K562 (cell line): ENCODE results near the gene SECISBP2. TPM values are rescaled to one million over a fixed set of nuclear protein-coding genes. Genes with fewer than 3 reads are reported as not detected.

ENCODE experiments used
- BRF1 ChIP-seq: IDR thresholded peaks from 3 replicates; pipeline ENCODE4 v1.6.1; 2011; ENCODE audit warnings: borderline replicate concordance, mild to moderate bottlenecking; ENCODE audit not compliant: insufficient read length; ENCODE audit errors: extremely low read depth
- CBFB ChIP-seq: sonication (generic); formaldehyde crosslinking; IDR thresholded peaks from 2 replicates; pipeline ENCODE4 v1.4.0; 2020; ENCODE audit warnings: mild to moderate bottlenecking, missing genetic modification reagents
- CHCHD3 ChIP-seq: fragments of 250-450 bp; sonication (Bioruptor Pico); IDR thresholded peaks from 2 replicates; pipeline ENCODE4 v2.1.2; 2022; ENCODE audit warnings: mild to moderate bottlenecking
- JUND ChIP-seq, 2 experiments: IDR thresholded peaks; 2 replicates in 1 of 2; 3 replicates in 1 of 2; pipeline ENCODE4 v1.6.1; 2011; ENCODE audit warnings: borderline replicate concordance in 2 of 2, low read depth in 2 of 2, low read length in 2 of 2, improper control_type of control experiment in 1 of 2, missing biosample characterization in 1 of 2, missing genetic modification characterization in 1 of 2, missing genetic modification reagents in 1 of 2
- KLF6 ChIP-seq: fragments of 250-450 bp; sonication (Bioruptor Pico); IDR thresholded peaks from 2 replicates; pipeline ENCODE4 v1.4.0; 2020; ENCODE audit warnings: mild to moderate bottlenecking, moderate library complexity, borderline replicate concordance
- MAFK ChIP-seq: IDR thresholded peaks from 2 replicates; pipeline ENCODE4 v1.6.1; 2011; ENCODE audit warnings: low read length, improper control_type of control experiment
- MCM2 ChIP-seq: fragments of 450-650 bp; IDR thresholded peaks from 2 replicates; pipeline ENCODE4 v1.6.1; 2017; ENCODE audit warnings: low read depth, mild to moderate bottlenecking
- NCOA1 ChIP-seq: fragments of 450-650 bp; IDR thresholded peaks from 2 replicates; pipeline ENCODE4 v1.6.1; 2016; ENCODE audit warnings: low read depth
- NCOR1 ChIP-seq: fragments of 450-650 bp; IDR thresholded peaks from 2 replicates; pipeline ENCODE4 v1.6.1; 2016; ENCODE audit warnings: mild to moderate bottlenecking, moderate library complexity
- NFXL1 ChIP-seq: fragments of 450-650 bp; formaldehyde crosslinking; IDR thresholded peaks from 2 replicates; pipeline ENCODE4 v1.4.0; 2021; ENCODE audit warnings: mild to moderate bottlenecking
- NONO ChIP-seq, 2 experiments: fragments of 200-400 bp in 1 of 2; fragments of 450-650 bp in 1 of 2; formaldehyde crosslinking in 1 of 2; IDR thresholded peaks; 2 replicates each; pipeline ENCODE4 v1.6.1; 2017; ENCODE audit warnings: low read depth in 2 of 2, mild to moderate bottlenecking in 2 of 2, moderate library complexity in 2 of 2, low read length in 1 of 2
- NR2C2 ChIP-seq, 2 experiments: fragments of 200-800 bp in 1 of 2; sonication (Bioruptor generic) in 1 of 2; sonication (generic) in 1 of 2; formaldehyde crosslinking in 1 of 2; IDR thresholded peaks; 2 replicates each; pipeline versions ENCODE4 v1.6.1 to v1.8.0; 2016 to 2022; ENCODE audit warnings: mild to moderate bottlenecking in 1 of 2, missing compliant biosample characterization in 1 of 2, missing genetic modification characterization in 1 of 2, missing genetic modification reagents in 1 of 2
- PHF20 ChIP-seq: fragments of 450-650 bp; IDR thresholded peaks from 2 replicates; pipeline ENCODE4 v1.6.1; 2018; ENCODE audit not compliant: partially characterized antibody
- RBFOX2 ChIP-seq: fragments of 200-400 bp; formaldehyde crosslinking; IDR thresholded peaks from 2 replicates; pipeline ENCODE4 v1.6.1; 2017; ENCODE audit warnings: low read depth, mild to moderate bottlenecking, low read length, moderate library complexity
- SMARCE1 ChIP-seq: fragments of 450-650 bp; IDR thresholded peaks from 2 replicates; pipeline ENCODE4 v1.7.1; 2016; ENCODE audit warnings: mild to moderate bottlenecking
- SREBF1 ChIP-seq: fragments of 150-350 bp; IDR thresholded peaks from 2 replicates; pipeline ENCODE4 v1.6.1; 2014; ENCODE audit warnings: antibody characterized with exemption, low read depth, low read length, borderline replicate concordance
- USF1 ChIP-seq: sonication (generic); formaldehyde crosslinking; IDR thresholded peaks from 2 replicates; pipeline ENCODE4 v1.9.0; 2022; ENCODE audit warnings: mild to moderate bottlenecking, missing genetic modification reagents
- ZC3H11A ChIP-seq: IDR thresholded peaks from 2 replicates; pipeline ENCODE4 v1.6.1; 2012; ENCODE audit warnings: low read depth, low read length, improper control_type of control experiment
- ZNF133 ChIP-seq: fragments of 250-450 bp; sonication (Bioruptor Pico); IDR thresholded peaks from 2 replicates; pipeline ENCODE4 v1.4.0; 2020; ENCODE audit warnings: mild to moderate bottlenecking
- polyA plus RNA-seq, 8 experiments: library from polyadenylated mRNA; depleted of rRNA in 4 of 8; stranded (reverse) in 5 of 8; unstranded in 3 of 8; fragments of >200 nt; fragmentation: Nextera tagmentation in 2 of 8; fragmentation: Illumina TruSeq in 1 of 8; extraction: Ambion mirVana in 2 of 8; extraction: Trizol in 1 of 8; gene quantifications; 2 replicates each; pipeline versions ENCODE4 v1.2.1 to v1.2.3, GENCODE V29; 2011 to 2014; ENCODE audit warnings: inconsistent platforms in 1 of 8, missing spikeins in 1 of 8
- total RNA-seq, 7 experiments: library from RNA; depleted of rRNA in 6 of 7; stranded (reverse); fragments of >200 nt in 6 of 7; fragmentation: Illumina TruSeq in 2 of 7; extraction: Trizol in 2 of 7; gene quantifications; 2 replicates each; pipeline versions ENCODE4 v1.2.1 to v1.2.3, GENCODE V29; 2011 to 2021; ENCODE audit warnings: low replicate concordance in 1 of 7
- TF ChIP-seq, protein P1 (sequence below), 2 experiments: fragments of 450-650 bp in 1 of 2; sonication (generic) in 1 of 2; formaldehyde crosslinking in 1 of 2; IDR thresholded peaks in 1 of 2; conservative IDR thresholded peaks in 1 of 2; 2 replicates each; pipeline versions ENCODE4 v1.6.1 to v1.8.1; 2016 to 2023; ENCODE audit warnings: mild to moderate bottlenecking in 2 of 2, moderate library complexity in 2 of 2, inconsistent platforms in 1 of 2, missing genetic modification reagents in 1 of 2
- TF ChIP-seq, protein P2 (sequence below): fragments of 250-450 bp; sonication (Bioruptor Pico); IDR thresholded peaks from 2 replicates; pipeline ENCODE4 v1.5.1; 2021; ENCODE audit warnings: mild to moderate bottlenecking
- TF ChIP-seq, protein P3 (sequence below): fragments of 250-450 bp; sonication (Bioruptor Pico); IDR thresholded peaks from 2 replicates; pipeline ENCODE4 v1.5.0; 2020; ENCODE audit warnings: mild to moderate bottlenecking, borderline replicate concordance

The SECISBP2 gene
- total and polyA plus RNA-seq, 9 of the 15 experiments (the other 6 are each of a cell fraction or from before 2014, with no cell fraction given), result 3.2 to 41.6 (median 26.1) TPM

DNA sequence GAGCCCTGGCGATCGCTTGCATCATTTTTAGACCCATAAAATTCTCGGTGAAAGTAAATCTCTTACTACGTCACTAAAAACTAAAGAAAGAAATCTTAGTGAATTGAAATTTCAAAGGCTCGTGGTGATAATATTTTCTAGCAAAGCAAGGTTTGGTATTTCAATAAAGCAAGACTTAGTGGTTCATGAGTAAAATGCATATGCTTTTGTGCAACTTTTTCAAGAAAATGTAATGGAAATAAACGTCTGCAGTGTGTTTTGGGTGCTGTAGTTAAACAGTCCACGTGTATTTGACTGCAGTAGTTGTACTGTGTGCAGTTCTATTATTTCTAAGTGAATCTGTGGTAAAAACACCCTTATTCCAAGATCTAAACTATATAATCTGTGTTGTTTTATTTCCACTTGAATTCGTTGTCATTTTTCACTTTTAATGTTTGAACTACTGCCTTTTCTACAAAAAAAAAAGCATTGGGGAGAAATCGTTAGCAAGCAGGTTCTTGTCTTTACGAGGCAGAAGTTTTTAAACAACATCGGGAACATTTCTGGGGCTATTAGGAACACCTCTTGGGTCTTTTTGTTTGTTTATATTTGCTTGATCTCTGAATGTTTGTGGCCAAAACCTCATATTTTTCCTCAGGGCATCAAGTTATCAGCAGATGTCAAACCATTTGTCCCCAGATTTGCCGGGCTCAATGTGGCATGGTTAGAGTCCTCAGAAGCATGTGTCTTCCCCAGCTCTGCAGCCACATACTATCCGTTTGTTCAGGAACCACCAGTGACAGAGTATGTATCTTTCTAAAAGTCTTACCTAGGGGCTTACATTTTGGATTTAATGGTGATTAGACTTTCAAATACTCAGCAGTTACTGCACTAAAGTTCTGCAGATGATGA, 960 bp downstream of the SECISBP2 start (continued):
- TF ChIP-seq, protein P1, sequence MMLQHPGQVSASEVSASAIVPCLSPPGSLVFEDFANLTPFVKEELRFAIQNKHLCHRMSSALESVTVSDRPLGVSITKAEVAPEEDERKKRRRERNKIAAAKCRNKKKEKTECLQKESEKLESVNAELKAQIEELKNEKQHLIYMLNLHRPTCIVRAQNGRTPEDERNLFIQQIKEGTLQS (IDR thresholded peaks at IDR 0.05), result peak; percentile 91; the same call in 1 of the 2 replicates
- TF ChIP-seq, protein P1 (CRISPR knock-in tag; conservative IDR thresholded peaks at IDR 0.05), result no peak
- TF ChIP-seq ZC3H11A, result no peak
- no peak for TF ChIP-seq SREBF1
- TF ChIP-seq ZNF133 (CRISPR knock-in tag), result no peak
- no peak; the same call in 1 of the 2 replicates for TF ChIP-seq JUND (IDR thresholded peaks at IDR 0.05; ENCODE audit: borderline replicate concordance, low read depth, low read length)
- no peak for TF ChIP-seq JUND (tag; IDR thresholded peaks at IDR 0.05; ENCODE audit: borderline replicate concordance, low read depth, low read length)
- TF ChIP-seq USF1 (CRISPR knock-in tag), result no peak
- no peak for TF ChIP-seq BRF1
- TF ChIP-seq NFXL1 (CRISPR knock-in tag), result no peak
- TF ChIP-seq, protein P2, sequence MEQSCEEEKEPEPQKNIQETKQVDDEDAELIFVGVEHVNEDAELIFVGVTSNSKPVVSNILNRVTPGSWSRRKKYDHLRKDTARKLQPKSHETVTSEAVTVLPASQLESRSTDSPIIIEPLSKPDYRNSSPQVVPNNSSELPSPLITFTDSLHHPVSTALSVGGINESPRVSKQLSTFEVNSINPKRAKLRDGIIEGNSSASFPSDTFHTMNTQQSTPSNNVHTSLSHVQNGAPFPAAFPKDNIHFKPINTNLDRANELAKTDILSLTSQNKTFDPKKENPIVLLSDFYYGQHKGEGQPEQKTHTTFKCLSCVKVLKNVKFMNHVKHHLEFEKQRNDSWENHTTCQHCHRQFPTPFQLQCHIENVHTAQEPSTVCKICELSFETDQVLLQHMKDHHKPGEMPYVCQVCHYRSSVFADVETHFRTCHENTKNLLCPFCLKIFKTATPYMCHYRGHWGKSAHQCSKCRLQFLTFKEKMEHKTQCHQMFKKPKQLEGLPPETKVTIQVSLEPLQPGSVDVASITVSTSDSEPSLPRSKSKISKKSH (CRISPR knock-in tag), result no peak
- TF ChIP-seq MCM2, result no peak
- no peak for TF ChIP-seq NONO (IDR thresholded peaks at IDR 0.05; ENCODE audit: low read depth in 2 of 2, low read length in 1 of 2)
- no peak for TF ChIP-seq RBFOX2
- TF ChIP-seq, protein P3, sequence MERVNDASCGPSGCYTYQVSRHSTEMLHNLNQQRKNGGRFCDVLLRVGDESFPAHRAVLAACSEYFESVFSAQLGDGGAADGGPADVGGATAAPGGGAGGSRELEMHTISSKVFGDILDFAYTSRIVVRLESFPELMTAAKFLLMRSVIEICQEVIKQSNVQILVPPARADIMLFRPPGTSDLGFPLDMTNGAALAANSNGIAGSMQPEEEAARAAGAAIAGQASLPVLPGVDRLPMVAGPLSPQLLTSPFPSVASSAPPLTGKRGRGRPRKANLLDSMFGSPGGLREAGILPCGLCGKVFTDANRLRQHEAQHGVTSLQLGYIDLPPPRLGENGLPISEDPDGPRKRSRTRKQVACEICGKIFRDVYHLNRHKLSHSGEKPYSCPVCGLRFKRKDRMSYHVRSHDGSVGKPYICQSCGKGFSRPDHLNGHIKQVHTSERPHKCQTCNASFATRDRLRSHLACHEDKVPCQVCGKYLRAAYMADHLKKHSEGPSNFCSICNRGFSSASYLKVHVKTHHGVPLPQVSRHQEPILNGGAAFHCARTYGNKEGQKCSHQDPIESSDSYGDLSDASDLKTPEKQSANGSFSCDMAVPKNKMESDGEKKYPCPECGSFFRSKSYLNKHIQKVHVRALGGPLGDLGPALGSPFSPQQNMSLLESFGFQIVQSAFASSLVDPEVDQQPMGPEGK (CRISPR knock-in tag), result no peak
- no peak for TF ChIP-seq PHF20
- TF ChIP-seq CHCHD3, result no peak
- no peak for TF ChIP-seq KLF6
- TF ChIP-seq NCOA1, result peak; percentile 69
- TF ChIP-seq NR2C2 (CRISPR knock-in tag; IDR thresholded peaks at IDR 0.05), result no peak
- no peak for TF ChIP-seq NR2C2 (tag; IDR thresholded peaks at IDR 0.05)
- no peak for TF ChIP-seq CBFB (CRISPR knock-in tag)
- TF ChIP-seq NCOR1, result no peak
- no peak for TF ChIP-seq SMARCE1
- TF ChIP-seq MAFK, result no peak
